HT-29 (cell line): Measurements from ENCODE around the gene C11orf54. TPM values are rescaled to one million over a fixed set of nuclear protein-coding genes. Genes with fewer than 3 reads are reported as not detected.
"Not testable (repeated sequence)": the region's sequence is repeated elsewhere in the genome, so short reads cannot be mapped to it uniquely, and the experiment has no call there.

Experiments used
- DNase-seq: peaks from one replicate; pipeline ENCODE4 v3.0.0-alpha.2; 2015; ENCODE audit warnings: low spot score
- total RNA-seq: library from RNA; depleted of rRNA; stranded (reverse); fragments of >200 nt; shearing (Covaris generic); gene quantifications from 2 replicates; pipeline ENCODE4 v1.2.3, GENCODE V29; 2014

The C11orf54 gene
- total RNA-seq, 1 experiment from 2014 or later: 18.8 TPM

DNA sequence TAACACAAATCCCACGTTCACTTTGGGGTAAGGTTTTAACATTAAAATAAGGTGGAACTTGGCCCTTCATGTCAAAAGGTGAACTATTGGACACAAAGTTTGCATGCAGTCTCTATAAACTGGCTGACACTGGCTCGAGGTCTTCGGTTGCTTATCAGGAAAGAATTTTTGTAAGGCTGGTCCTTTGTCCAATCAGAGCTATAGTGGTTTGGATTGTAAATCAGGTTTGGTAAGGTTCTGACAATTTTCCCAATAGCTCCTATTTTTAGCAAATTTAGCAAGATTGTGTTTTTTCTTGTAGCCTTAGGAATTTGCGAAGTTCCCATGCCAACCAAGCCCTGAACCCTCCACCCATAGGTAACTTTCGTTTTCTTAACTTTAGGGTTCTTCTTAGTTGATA lies 25.0 kb downstream of the C11orf54 start:
- no peak for DNase-seq

GRCh38 chr11:93767018-93767417 lies 25.5 kb downstream of the C11orf54 start:
- no peak for DNase-seq

- no peak for DNase-seq
Measured at GRCh38 chr11:93770160-93770559, 28.7 kb downstream of the C11orf54 start.

GRCh38 chr11:93772123-93772522 lies 30.7 kb downstream of the C11orf54 start:
- no peak for DNase-seq

DNA sequence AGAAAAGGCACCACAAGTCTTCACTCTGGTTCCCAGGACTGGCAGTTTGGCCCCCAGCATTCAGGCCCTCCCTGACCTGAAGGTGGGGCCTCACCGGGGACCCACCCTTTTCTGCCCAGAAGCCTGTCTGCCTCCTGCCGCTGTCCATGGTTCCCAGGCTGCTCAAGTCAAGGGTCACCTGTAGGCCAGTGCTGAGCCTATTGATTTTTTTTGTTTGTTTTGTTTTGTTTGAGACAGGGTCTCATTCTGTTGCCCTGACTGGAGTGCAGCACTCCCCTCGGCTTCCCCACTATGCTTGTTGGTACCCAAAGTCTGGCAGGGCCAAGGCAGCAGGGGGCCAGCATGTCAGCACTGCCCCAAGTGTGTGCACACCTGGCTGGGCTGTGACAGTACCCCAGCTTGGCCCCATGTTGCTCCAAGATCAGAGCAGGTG lies 31.6 kb downstream of the C11orf54 start:
- no peak for DNase-seq

- no peak for DNase-seq
Measured at GRCh38 chr11:93773601-93774200, 32.2 kb downstream of the C11orf54 start.

GRCh38 chr11:93774560-93774959 lies 33.1 kb downstream of the C11orf54 start:
- not testable (repeated sequence) for DNase-seq

DNA sequence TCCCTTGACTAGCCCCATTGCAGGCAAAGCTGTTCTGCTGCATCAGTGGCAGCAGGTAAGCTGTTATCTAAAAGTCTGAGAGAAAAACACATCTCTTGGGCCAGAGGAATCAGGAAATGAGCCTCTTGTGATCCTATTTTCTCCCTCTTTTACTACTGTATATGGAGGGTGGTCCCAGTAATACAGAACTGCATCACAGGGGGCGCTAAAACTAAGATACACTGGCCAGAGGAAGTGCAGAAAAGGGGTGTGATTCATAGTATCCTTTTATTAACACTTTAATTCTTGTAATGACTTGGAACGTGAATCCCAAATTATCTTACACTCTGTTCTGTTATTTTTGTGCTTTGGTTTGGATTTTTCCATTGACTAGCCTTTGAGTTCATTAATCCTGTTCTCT lies 33.8 kb downstream of the C11orf54 start:
- DNase-seq: peak; percentile 30

GRCh38 chr11:93783362-93783761 lies 41.9 kb downstream of the C11orf54 start:
- no peak for DNase-seq

- no peak for DNase-seq
Measured at GRCh38 chr11:93783765-93784144, 42.3 kb downstream of the C11orf54 start.

- DNase-seq: peak; percentile 98
Measured at GRCh38 chr11:93784145-93784934, 42.9 kb downstream of the C11orf54 start, which contains the start of gene MED17. Gene MED17, plus strand, starts transcription at chr11:93784282. Its CDS starts 232 bp downstream, at chr11:93784514.

DNA sequence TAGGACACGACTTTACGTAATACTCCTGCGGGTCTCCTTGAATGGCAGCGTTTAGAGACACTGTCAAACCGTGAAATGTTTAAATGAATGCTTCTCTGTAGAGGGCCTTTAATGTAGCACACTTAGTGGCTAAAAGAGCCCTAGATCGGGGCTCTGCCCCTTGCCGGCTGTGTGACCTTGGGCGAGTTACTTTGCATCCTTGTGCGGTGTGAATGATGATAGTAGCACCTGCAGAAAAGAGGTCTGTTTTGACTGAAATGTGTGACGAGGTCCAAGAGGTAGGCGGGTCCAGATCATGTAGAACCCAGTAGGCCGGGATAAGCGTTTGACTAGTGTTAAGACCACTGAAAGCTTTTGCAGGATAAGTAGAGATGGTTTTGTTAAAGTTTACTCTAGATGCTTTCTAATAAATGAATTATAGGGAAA lies 43.5 kb downstream of the C11orf54 start:
- no peak for DNase-seq

- no peak for DNase-seq
Measured at GRCh38 chr11:93791493-93791892, 50.0 kb downstream of the C11orf54 start.

- DNase-seq: no peak
Measured at GRCh38 chr11:93796441-93797231, 55.2 kb downstream of the C11orf54 start.

GRCh38 chr11:93801366-93801765 lies 59.9 kb downstream of the C11orf54 start:
- DNase-seq: no peak

DNA sequence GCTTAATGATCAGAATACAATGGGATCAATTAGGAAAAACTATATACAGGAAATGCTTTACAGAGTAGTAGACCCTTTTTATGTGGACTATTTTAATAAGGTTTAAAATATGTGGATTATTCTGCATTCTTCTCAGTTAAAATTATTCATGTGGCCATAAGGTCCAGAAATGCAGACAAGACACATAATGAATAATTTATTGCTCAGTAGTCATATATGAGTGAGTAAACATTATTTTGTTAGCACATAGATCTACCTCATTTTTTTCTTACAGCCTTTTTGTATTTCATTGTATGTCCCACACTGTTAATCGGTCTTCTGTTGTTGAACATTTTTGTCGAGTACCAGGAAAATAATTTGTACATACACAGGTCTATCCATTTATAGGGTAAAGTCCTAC lies 63.4 kb downstream of the C11orf54 start:
- no peak for DNase-seq

- no peak for DNase-seq
Measured at GRCh38 chr11:93807980-93808379, 66.5 kb downstream of the C11orf54 start.

- DNase-seq: no peak
Measured at GRCh38 chr11:93813974-93814373, 72.5 kb downstream of the C11orf54 start.
